ENCODE data around the gene PRR23A. TPM values are rescaled to one million over a fixed set of nuclear protein-coding genes. Genes with fewer than 3 reads are reported as not detected.
A peak's percentile ranks its signal among the peaks of the same experiment; 100 is the strongest.

PRR23A gene
- total RNA-seq, 1 experiment from 2014 or later = not detected

- no peak for DNase-seq (ENCODE audit: low spot score)
- POLR2A ChIA-PET = no interaction called here
- Mint-ChIP-seq H3K27me3 (ENCODE audit: low read depth) (peaks cover 45% of the 10 kb centered on the region), H3K4me1 (peaks cover 3% of the 10 kb centered on the region; the same call in 1 of the 2 replicates), H3K36me3 (peaks cover 9% of the 10 kb centered on the region; the same call in 1 of the 2 replicates), H3K4me3 (no peak overlapping the region), H3K9me3 (peaks cover 26% of the 10 kb centered on the region), H3K27ac (no peak overlapping the region)
- TF ChIP-seq MXD4 (CRISPR knock-in tag; IDR thresholded peaks at IDR 0.05; ENCODE audit: borderline replicate concordance) (no peak), MAX (CRISPR knock-in tag; IDR thresholded peaks at IDR 0.05) (no peak), JUN (CRISPR knock-in tag; IDR thresholded peaks at IDR 0.05) (no peak), CDX4 (CRISPR knock-in tag; IDR thresholded peaks at IDR 0.05; ENCODE audit: borderline replicate concordance) (no peak), ZNF219 (CRISPR knock-in tag; IDR thresholded peaks at IDR 0.05; ENCODE audit: borderline replicate concordance) (no peak), ARID4B (CRISPR knock-in tag; IDR thresholded peaks at IDR 0.05; ENCODE audit: borderline replicate concordance) (no peak), FOXP4 (CRISPR knock-in tag; IDR thresholded peaks at IDR 0.05) (no peak), JAZF1 (CRISPR knock-in tag; IDR thresholded peaks at IDR 0.05) (no peak), SMAD4 (CRISPR knock-in tag; IDR thresholded peaks at IDR 0.05) (no peak), E2F1 (CRISPR knock-in tag; IDR thresholded peaks at IDR 0.05) (no peak), ZNF121 (CRISPR knock-in tag; IDR thresholded peaks at IDR 0.05) (no peak), E2F4 (CRISPR knock-in tag; IDR thresholded peaks at IDR 0.05; ENCODE audit: borderline replicate concordance, low read depth) (no peak), SP1 (CRISPR knock-in tag; conservative IDR thresholded peaks at IDR 0.05) (no peak), ETV6 (CRISPR knock-in tag; IDR thresholded peaks at IDR 0.05) (no peak), STAT6 (CRISPR knock-in tag; conservative IDR thresholded peaks at IDR 0.05; ENCODE audit: low read depth) (no peak)
- TF ChIP-seq, protein P1, sequence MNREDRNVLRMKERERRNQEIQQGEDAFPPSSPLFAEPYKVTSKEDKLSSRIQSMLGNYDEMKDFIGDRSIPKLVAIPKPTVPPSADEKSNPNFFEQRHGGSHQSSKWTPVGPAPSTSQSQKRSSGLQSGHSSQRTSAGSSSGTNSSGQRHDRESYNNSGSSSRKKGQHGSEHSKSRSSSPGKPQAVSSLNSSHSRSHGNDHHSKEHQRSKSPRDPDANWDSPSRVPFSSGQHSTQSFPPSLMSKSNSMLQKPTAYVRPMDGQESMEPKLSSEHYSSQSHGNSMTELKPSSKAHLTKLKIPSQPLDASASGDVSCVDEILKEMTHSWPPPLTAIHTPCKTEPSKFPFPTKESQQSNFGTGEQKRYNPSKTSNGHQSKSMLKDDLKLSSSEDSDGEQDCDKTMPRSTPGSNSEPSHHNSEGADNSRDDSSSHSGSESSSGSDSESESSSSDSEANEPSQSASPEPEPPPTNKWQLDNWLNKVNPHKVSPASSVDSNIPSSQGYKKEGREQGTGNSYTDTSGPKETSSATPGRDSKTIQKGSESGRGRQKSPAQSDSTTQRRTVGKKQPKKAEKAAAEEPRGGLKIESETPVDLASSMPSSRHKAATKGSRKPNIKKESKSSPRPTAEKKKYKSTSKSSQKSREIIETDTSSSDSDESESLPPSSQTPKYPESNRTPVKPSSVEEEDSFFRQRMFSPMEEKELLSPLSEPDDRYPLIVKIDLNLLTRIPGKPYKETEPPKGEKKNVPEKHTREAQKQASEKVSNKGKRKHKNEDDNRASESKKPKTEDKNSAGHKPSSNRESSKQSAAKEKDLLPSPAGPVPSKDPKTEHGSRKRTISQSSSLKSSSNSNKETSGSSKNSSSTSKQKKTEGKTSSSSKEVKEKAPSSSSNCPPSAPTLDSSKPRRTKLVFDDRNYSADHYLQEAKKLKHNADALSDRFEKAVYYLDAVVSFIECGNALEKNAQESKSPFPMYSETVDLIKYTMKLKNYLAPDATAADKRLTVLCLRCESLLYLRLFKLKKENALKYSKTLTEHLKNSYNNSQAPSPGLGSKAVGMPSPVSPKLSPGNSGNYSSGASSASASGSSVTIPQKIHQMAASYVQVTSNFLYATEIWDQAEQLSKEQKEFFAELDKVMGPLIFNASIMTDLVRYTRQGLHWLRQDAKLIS (CRISPR knock-in tag; IDR thresholded peaks at IDR 0.05; ENCODE audit: borderline replicate concordance) = no peak
- TF ChIP-seq, protein P2, sequence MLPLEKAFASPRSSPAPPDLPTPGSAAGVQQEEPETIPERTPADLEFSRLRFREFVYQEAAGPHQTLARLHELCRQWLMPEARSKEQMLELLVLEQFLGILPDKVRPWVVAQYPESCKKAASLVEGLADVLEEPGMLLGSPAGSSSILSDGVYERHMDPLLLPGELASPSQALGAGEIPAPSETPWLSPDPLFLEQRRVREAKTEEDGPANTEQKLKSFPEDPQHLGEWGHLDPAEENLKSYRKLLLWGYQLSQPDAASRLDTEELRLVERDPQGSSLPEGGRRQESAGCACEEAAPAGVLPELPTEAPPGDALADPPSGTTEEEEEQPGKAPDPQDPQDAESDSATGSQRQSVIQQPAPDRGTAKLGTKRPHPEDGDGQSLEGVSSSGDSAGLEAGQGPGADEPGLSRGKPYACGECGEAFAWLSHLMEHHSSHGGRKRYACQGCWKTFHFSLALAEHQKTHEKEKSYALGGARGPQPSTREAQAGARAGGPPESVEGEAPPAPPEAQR (CRISPR knock-in tag; IDR thresholded peaks at IDR 0.05) = no peak
- ATAC-seq = peak; percentile 52
- CTCF ChIA-PET = interaction anchor here (1.0 to 1.1 kb wide), 3 partner anchors 9 to 17 kb away, joined by 3 to 6 read pairs (median 4); partner anchors contain the start of genes FOXL2 and FOXL2NB
Measured at GRCh38 chr3:138962854-138963560, 43.1 kb downstream of the PRR23A start.
